Osteoblast (primary cell): ENCODE results near the gene SMARCC1. TPM values are rescaled to one million over a fixed set of nuclear protein-coding genes. Genes with fewer than 3 reads are reported as not detected.

ENCODE experiments used
- DNase-seq: peaks from one replicate; pipeline ENCODE4 v3.0.0; 2011; ENCODE audit warnings: low spot score, mixed read lengths; ENCODE audit not compliant: insufficient read length; ENCODE audit errors: missing footprints
- H2AFZ ChIP-seq: 2 replicates; pipeline ENCODE4 v1.6.0; 2011; ENCODE audit warnings: mild to moderate bottlenecking, low read length
- H3K27ac ChIP-seq: 2 replicates; pipeline ENCODE4 v1.5.1; 2011; ENCODE audit warnings: mild to moderate bottlenecking, low read depth, low read length, moderate library complexity
- H3K27me3 ChIP-seq: 2 replicates; pipeline ENCODE4 v1.6.0; 2012; ENCODE audit warnings: mild to moderate bottlenecking, control low read depth, inconsistent platforms, low read length, moderate library complexity; ENCODE audit not compliant: insufficient read depth
- H3K36me3 ChIP-seq: 2 replicates; pipeline ENCODE4 v1.5.1; 2011; ENCODE audit warnings: mild to moderate bottlenecking, low read length, control low read depth, moderate library complexity; ENCODE audit not compliant: insufficient read depth
- H3K4me1 ChIP-seq: 2 replicates; pipeline ENCODE4 v1.5.1; 2011; ENCODE audit warnings: mild to moderate bottlenecking, low read length, control low read depth, moderate library complexity; ENCODE audit not compliant: insufficient read depth
- H3K4me2 ChIP-seq: 2 replicates; pipeline ENCODE4 v1.6.0; 2011; ENCODE audit warnings: mild to moderate bottlenecking, low read length; ENCODE audit not compliant: insufficient read depth
- H3K4me3 ChIP-seq: fragments of 200-600 bp; sonication (generic); 3 replicates; pipeline ENCODE4 v1.5.1; 2012; ENCODE audit warnings: mild to moderate bottlenecking, low read length, inconsistent platforms; ENCODE audit not compliant: insufficient read depth
- H3K79me2 ChIP-seq: 2 replicates; pipeline ENCODE4 v1.6.0; 2012; ENCODE audit warnings: mild to moderate bottlenecking, low read length, control low read depth, inconsistent platforms; ENCODE audit not compliant: insufficient read depth
- H3K9me3 ChIP-seq: 2 replicates; pipeline ENCODE4 v1.5.1; 2011; ENCODE audit warnings: low read depth, low read length, control low read depth
- H4K20me1 ChIP-seq: 2 replicates; pipeline ENCODE4 v1.6.0; 2012; ENCODE audit warnings: mild to moderate bottlenecking, low read length, control low read depth; ENCODE audit not compliant: insufficient read depth
- total RNA-seq: library from RNA; depleted of rRNA; stranded (reverse); fragments of >200 nt; gene quantifications from 2 replicates; pipeline ENCODE4 v1.2.3, GENCODE V29; 2012
- TF ChIP-seq, protein P1 (sequence below): IDR thresholded peaks from 2 replicates; pipeline ENCODE4 v1.5.1; 2011; ENCODE audit warnings: mild to moderate bottlenecking, low read depth, low read length, moderate library complexity; ENCODE audit errors: extremely low read depth

Gene SMARCC1
- total RNA-seq, 1 donor = 46.7 TPM

DNA sequence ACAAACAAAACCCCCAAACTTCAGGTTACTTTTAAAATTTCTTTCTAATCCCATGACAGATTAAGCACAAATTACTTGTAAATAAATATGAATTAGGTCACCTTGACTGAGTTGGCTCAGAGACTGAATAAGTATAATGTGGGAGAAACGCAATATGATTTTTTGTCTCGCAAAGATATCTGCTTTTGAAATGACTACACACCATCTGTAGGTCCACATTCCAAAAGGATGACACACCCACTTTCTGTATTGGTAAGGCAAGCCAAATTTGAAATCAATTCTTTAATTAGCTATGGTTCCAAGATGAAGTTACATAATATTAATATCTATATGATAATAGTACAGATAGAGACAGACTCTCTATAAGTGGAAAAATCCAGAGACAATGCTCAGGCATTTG lies 136.1 kb downstream of the SMARCC1 start:
- no peak overlapping the region for H3K4me3 ChIP-seq
- no peak for DNase-seq
- peaks cover 7% of the 10 kb centered on the region for H3K36me3 ChIP-seq
- no peaks in the 10 kb centered on the region for H3K27me3 ChIP-seq
- no peak overlapping the region for H3K4me2 ChIP-seq
- H3K4me1 ChIP-seq = peaks cover 4% of the 10 kb centered on the region
- no peaks in the 10 kb centered on the region for H4K20me1 ChIP-seq
- H3K9me3 ChIP-seq = no peaks in the 10 kb centered on the region
- TF ChIP-seq, protein P1, sequence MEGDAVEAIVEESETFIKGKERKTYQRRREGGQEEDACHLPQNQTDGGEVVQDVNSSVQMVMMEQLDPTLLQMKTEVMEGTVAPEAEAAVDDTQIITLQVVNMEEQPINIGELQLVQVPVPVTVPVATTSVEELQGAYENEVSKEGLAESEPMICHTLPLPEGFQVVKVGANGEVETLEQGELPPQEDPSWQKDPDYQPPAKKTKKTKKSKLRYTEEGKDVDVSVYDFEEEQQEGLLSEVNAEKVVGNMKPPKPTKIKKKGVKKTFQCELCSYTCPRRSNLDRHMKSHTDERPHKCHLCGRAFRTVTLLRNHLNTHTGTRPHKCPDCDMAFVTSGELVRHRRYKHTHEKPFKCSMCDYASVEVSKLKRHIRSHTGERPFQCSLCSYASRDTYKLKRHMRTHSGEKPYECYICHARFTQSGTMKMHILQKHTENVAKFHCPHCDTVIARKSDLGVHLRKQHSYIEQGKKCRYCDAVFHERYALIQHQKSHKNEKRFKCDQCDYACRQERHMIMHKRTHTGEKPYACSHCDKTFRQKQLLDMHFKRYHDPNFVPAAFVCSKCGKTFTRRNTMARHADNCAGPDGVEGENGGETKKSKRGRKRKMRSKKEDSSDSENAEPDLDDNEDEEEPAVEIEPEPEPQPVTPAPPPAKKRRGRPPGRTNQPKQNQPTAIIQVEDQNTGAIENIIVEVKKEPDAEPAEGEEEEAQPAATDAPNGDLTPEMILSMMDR = no peak
- no peak overlapping the region for H2AFZ ChIP-seq
- no peak overlapping the region for H3K27ac ChIP-seq
- H3K79me2 ChIP-seq = no peaks in the 10 kb centered on the region

DNA sequence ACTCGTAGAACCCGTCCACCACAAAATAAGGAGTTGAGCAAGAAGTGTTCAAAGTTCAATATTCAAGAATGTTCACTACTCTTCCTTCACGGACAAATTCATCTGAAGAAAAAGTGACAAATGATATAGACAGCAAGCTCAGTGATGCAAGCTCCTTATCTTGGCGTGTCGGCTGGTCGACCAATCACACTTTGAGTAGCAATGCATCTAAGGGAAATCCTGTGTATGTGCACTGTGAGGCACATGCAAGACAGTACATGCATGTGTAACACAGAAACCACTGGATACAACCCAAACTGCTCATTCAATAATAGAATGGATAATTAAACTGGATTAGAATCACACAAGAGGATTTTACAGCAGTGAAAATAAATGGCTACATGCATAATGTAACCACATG lies 138.6 kb downstream of the SMARCC1 start:
- Histone ChIP-seq H3K4me1 (peaks cover 4% of the 10 kb centered on the region), H4K20me1 (no peaks in the 10 kb centered on the region), H3K4me2 (no peak overlapping the region), H3K4me3 (no peak overlapping the region), H2AFZ (no peak overlapping the region), H3K27me3 (no peaks in the 10 kb centered on the region), H3K27ac (no peak overlapping the region), H3K9me3 (no peaks in the 10 kb centered on the region), H3K36me3 (peaks cover 14% of the 10 kb centered on the region), H3K79me2 (no peaks in the 10 kb centered on the region)
- no peak for DNase-seq
- TF ChIP-seq, protein P1 = no peak

DNA sequence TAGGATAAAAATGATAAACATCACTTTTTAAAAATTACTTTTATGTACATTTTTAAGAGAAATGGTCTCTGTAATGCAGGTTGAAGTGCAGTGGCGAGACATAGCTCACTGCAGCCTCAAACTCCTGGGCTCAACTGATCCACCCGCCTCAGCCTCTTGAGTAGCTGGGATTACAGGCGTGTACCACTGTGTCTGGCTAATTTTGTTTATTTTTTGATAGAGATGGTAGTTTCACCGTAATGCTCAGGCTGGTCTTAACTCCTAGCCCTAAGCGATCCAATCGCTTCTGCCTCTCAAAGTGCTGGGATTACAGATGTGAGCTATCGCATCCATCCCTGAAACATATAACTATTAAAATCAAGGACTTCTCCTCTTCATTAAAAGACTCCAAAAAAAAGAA lies 140.0 kb downstream of the SMARCC1 start:
- no peaks in the 10 kb centered on the region for H4K20me1 ChIP-seq
- TF ChIP-seq, protein P1 = no peak
- H3K4me3 ChIP-seq = no peak overlapping the region
- H3K4me2 ChIP-seq = no peak overlapping the region
- no peaks in the 10 kb centered on the region for H3K27me3 ChIP-seq
- H3K79me2 ChIP-seq = no peaks in the 10 kb centered on the region
- H2AFZ ChIP-seq = no peak overlapping the region
- no peaks in the 10 kb centered on the region for H3K9me3 ChIP-seq
- H3K4me1 ChIP-seq = peaks cover 4% of the 10 kb centered on the region
- peaks cover 17% of the 10 kb centered on the region for H3K36me3 ChIP-seq
- H3K27ac ChIP-seq = no peak overlapping the region
- DNase-seq = no peak

DNA sequence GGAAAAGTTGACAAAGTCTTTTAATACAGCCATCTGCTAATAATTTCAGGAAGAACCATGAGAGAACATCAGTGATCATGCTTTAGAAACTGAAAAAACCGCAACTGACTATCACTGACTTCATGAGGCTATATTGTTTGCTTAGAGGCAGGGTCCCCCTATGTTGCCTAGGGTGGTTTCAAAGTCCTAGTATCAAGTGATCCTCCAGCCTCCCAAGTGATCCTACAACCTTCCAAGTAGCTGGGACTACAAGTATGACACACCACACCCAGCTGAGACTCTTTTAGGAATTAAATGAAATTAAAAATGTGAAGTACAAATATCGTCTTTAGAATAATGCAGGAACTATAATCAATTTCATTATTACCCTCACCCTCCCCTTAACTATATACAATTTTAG lies 144.8 kb downstream of the SMARCC1 start:
- no peak overlapping the region for H2AFZ ChIP-seq
- H3K27ac ChIP-seq = no peak overlapping the region
- H3K9me3 ChIP-seq = no peaks in the 10 kb centered on the region
- H3K4me2 ChIP-seq = no peak overlapping the region
- TF ChIP-seq, protein P1 = no peak
- H3K27me3 ChIP-seq = no peaks in the 10 kb centered on the region
- no peaks in the 10 kb centered on the region for H4K20me1 ChIP-seq
- no peak for DNase-seq
- no peaks in the 10 kb centered on the region for H3K79me2 ChIP-seq
- H3K4me3 ChIP-seq = no peak overlapping the region
- peaks cover 19% of the 10 kb centered on the region for H3K36me3 ChIP-seq
- no peaks in the 10 kb centered on the region for H3K4me1 ChIP-seq
